AG04450 (cell line): Measurements from ENCODE around the gene TPGS1. TPM values are rescaled to one million over a fixed set of nuclear protein-coding genes. Genes with fewer than 3 reads are reported as not detected.
A peak's percentile ranks its signal among the peaks of the same experiment; 100 is the strongest.
"Not testable (repeated sequence)": the region's sequence is repeated elsewhere in the genome, so short reads cannot be mapped to it uniquely, and the experiment has no call there.

Source experiments
- CTCF ChIA-PET: fragments of 300-600, 350-600 bp; formaldehyde crosslinking; extraction: SDS; loops from one replicate; lab custom pipeline; 2022; ENCODE audit warnings: antibody characterized with exemption, inconsistent platforms; lab: Charles Lee
- POLR2A ChIA-PET: fragments of 350-600 bp; formaldehyde crosslinking; extraction: SDS; loops from one replicate; lab custom pipeline; 2021; ENCODE audit warnings: antibody characterized with exemption, inconsistent platforms; lab: Yijun Ruan, JAX
- DNase-seq: peaks from one replicate; pipeline ENCODE4 v3.0.0-alpha.2; 2011; ENCODE audit warnings: low read depth, low spot score
- H3K27ac ChIP-seq: one replicate; pipeline ENCODE4 v1.5.1; 2012; ENCODE audit warnings: low read depth, low read length, control low read depth
- H3K27me3 ChIP-seq: one replicate; pipeline ENCODE4 v1.6.0; 2012; ENCODE audit warnings: low read length; ENCODE audit not compliant: control insufficient read depth, insufficient read depth
- H3K4me3 ChIP-seq: 2 replicates; pipeline ENCODE4 v1.5.1; 2011; ENCODE audit warnings: mild to moderate bottlenecking, low read depth, low read length, control low read depth
- H3K9me3 ChIP-seq: 2 replicates; pipeline ENCODE4 v1.5.1; 2012; ENCODE audit warnings: low read length; ENCODE audit not compliant: control insufficient read depth, insufficient read depth
- CTCF ChIP-seq: IDR thresholded peaks from 2 replicates; pipeline ENCODE4 v1.5.1; 2011; ENCODE audit warnings: low read depth, low read length, control low read depth, inconsistent platforms
- polyA plus RNA-seq: library from polyadenylated mRNA; depleted of rRNA; stranded (reverse); fragments of >200 nt; gene quantifications from 2 replicates; pipeline ENCODE4 v1.2.3, GENCODE V29; 2011

The TPGS1 gene
- polyA plus RNA-seq, 1 experiment = 2.6 TPM

GRCh38 chr19:478236-478903 is 28.9 kb upstream of the TPGS1 start:
- Histone ChIP-seq H3K27me3 (peaks cover 8% of the 10 kb centered on the region), H3K27ac (no peak overlapping the region), H3K4me3 (no peak overlapping the region), H3K9me3 (peaks cover 15% of the 10 kb centered on the region)
- ChIA-PET CTCF (no interaction called here), POLR2A (no interaction called here)
- TF ChIP-seq CTCF = no peak
- DNase-seq = no peak

GRCh38 chr19:478976-479375 is 28.3 kb upstream of the TPGS1 start:
- CTCF ChIA-PET = interaction anchor here (0.6 kb wide), 1 partner anchor 51 kb away, joined by 8 read pairs; no protein-coding TSS in a partner anchor
- no peak for DNase-seq

GRCh38 chr19:480016-480855 is 27.1 kb upstream of the TPGS1 start:
- CTCF ChIA-PET = no interaction called here
- H3K27ac ChIP-seq = no peak overlapping the region
- peaks cover 8% of the 10 kb centered on the region for H3K27me3 ChIP-seq
- peaks cover 19% of the 10 kb centered on the region for H3K9me3 ChIP-seq
- no peak for DNase-seq
- TF ChIP-seq CTCF = peak; percentile 47
- 0 out of 2 replicates have a peak overlapping the region, but pooled peaks have one; percentile 13 for H3K4me3 ChIP-seq
- POLR2A ChIA-PET = no interaction called here

More at GRCh38 chr19:478976-479375, 28.3 kb upstream of the TPGS1 start:
- TF ChIP-seq CTCF = no peak
- H3K27ac ChIP-seq = no peak overlapping the region
- peaks cover 8% of the 10 kb centered on the region for H3K27me3 ChIP-seq
- peaks cover 19% of the 10 kb centered on the region for H3K9me3 ChIP-seq
- no peak overlapping the region for H3K4me3 ChIP-seq
- POLR2A ChIA-PET = no interaction called here

- H3K27me3 ChIP-seq, CTCF ChIA-PET, H3K4me3 ChIP-seq, POLR2A ChIA-PET, DNase-seq, H3K27ac ChIP-seq: not testable (repeated sequence)
- H3K9me3 ChIP-seq = peaks cover 19% of the 10 kb centered on the region
Measured at GRCh38 chr19:481100-481499, 26.2 kb upstream of the TPGS1 start.

- TF ChIP-seq CTCF = no peak
- Histone ChIP-seq H3K4me3 (no peak overlapping the region), H3K9me3 (peaks cover 24% of the 10 kb centered on the region), H3K27ac (no peak overlapping the region), H3K27me3 (peaks cover 8% of the 10 kb centered on the region)
- no peak for DNase-seq
- POLR2A ChIA-PET = no interaction called here
- CTCF ChIA-PET = interaction anchor here (1.3 kb wide), 1 partner anchor 24 kb away, joined by 3 read pairs; no protein-coding TSS in a partner anchor
Measured at GRCh38 chr19:482186-483041, 24.9 kb upstream of the TPGS1 start.
